COLO668 (cell line): Measurements from ENCODE around the gene DOC2B.
"Not testable (repeated sequence)": the region's sequence is repeated elsewhere in the genome, so short reads cannot be mapped to it uniquely, and the experiment has no call there.

ENCODE experiments used
- DNase-seq: peaks from one replicate; lab custom pipeline; 2025; ENCODE audit not compliant: unreplicated experiment; lab: John Stamatoyannopoulos, UW

DOC2B gene

GRCh38 chr17:213286-214105 lies 32.0 kb upstream of the DOC2B start:
- no peak for DNase-seq

- no peak for DNase-seq
Measured at GRCh38 chr17:210402-210801, 29.0 kb upstream of the DOC2B start.

- no peak for DNase-seq
Measured at GRCh38 chr17:208429-208828, 27.0 kb upstream of the DOC2B start.

DNA sequence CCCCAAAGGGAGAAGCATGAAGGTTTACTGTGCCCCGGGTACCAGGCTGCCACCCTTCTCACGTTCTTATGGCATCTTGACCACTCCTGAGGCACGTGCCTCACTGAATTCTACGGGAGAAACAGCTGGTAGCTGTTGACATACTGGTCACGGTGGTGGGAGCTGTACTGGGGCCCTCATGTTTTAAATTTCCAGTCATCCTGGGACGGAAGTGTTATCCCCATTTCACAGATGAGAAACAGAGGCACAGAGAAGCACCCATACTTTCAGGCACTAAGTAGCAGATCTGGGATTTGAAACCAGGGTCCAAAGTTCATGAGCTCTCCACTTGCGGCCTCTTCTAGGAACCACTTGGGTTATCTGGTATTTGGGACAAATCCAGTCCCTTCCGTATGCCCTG lies 26.3 kb upstream of the DOC2B start:
- no peak for DNase-seq

- DNase-seq: no peak
Measured at GRCh38 chr17:206941-207560, 25.6 kb upstream of the DOC2B start.

GRCh38 chr17:206484-206883 lies 25.0 kb upstream of the DOC2B start:
- not testable (repeated sequence) for DNase-seq

DNA sequence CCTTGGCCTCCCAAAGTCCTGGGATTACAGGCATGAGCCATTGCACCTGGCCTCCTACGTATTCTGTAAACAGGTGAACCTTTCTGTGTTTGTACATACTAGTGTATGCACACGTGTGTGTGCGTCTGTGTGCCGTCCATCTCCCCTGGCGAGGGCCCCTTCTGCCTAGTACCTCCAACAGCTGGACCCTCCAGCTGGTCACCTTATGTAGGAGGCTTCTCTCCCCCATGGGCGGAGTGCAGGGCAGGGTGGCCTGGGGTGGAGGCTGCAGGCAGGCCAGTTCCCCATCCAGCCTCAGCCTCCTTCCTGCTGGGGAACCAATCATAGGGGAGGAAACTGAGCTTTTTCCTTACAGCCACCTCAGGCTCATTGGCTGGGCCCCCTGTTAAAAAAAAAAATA lies 24.4 kb upstream of the DOC2B start:
- DNase-seq: no peak

DNA sequence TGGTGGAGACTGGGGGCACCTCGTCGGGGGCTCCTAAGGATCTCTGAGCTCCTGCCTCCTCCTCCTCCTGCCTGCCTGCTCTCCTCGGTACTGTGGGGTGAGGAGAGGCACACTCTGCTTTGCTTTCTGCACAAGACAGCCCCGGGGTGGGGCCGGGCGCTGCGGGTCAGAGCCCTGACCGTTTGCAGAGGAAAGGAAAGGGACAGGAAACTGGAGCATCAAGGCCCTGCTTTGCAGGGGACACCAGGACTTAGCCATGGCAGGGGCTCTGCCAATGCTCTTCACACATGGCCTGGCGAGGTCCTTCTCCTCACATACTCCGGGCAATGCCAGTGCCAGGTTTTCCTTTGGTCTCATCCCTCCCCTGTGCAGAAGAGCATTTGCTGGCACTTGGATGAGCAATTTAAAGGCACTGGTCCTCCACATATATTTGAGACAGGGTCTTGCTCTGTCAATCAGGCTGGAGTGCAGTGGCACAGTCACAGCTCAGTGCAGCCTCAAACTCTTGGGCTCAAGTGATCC lies 23.8 kb upstream of the DOC2B start:
- DNase-seq: no peak

DNA sequence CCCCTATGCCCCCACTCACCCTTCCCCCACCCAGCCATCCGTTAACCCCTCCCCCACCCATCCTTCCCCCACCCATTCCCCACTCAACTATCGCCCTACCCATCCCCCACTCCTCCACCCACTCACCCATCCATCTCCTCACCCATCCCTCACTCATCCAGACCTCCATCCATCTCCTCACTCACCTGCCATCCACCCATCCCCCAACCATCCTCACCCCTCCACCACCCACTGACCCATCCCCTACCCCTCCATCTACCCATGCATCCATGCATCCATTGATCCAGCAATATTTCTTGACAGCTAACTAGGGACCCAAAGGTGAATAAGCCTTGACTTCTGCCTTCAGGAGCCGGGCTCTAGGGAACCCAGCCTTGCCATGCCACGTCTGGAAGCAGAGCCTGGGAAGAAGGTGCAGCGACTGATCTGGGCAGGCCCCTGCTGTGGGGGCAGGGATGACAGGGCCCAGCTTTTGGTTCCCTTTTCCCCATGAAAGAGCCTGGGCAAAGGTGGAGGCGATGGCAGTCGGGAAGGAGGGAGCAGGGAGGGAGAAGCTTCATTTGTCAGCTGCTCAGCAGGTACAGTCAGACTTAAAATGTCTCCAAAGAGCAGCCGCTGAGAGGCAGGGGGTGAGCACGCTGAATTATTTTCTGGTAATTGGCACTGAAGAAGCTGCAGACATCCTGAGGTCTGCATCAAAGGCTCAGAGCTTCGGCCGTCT lies 23.1 kb upstream of the DOC2B start:
- no peak for DNase-seq

DNA sequence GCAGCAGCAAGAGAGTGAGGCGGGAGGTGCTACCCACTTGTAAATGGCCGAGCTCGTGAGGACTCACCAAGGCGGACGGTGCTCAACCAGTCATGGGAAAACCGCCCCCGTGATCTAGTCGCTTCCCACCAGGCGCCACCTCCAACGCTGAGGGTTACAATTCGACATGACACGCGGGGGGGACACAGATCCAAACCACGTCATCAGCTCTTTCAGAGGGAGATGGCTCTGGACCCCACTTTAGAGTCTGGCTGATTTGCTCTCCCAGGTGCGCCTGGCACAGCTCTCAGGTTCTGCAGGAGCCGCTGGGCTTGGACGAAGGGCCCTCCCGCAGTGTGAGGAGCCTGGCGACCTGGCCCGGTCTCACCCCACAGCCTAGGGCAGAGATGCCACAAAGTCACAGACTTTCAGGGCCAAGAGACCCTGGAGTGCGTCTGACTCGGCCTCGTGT lies 21.1 kb upstream of the DOC2B start:
- no peak for DNase-seq

DNA sequence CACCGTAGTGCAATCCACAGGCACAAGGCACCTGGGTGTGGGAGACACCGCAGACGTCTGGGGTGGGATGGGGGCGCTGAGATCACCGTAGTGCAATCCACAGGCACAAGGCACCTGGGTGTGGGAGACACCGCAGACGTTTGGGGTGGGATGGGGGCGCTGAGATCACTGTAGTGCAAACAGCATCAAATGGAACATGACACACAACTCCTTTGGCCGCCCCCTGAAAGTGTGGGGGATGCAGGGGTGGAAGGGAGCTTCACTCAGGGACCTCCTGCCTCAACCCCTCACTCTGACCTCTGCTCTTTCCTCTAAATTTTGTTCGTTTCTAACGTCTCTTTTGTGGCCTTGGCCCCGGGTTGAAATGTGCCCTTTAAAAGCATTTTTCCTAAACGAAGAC lies 20.3 kb upstream of the DOC2B start:
- not testable (repeated sequence) for DNase-seq

- DNase-seq: not testable (repeated sequence)
Measured at GRCh38 chr17:201257-201656, 19.8 kb upstream of the DOC2B start.

GRCh38 chr17:200586-200985 lies 19.1 kb upstream of the DOC2B start:
- no peak for DNase-seq

DNA sequence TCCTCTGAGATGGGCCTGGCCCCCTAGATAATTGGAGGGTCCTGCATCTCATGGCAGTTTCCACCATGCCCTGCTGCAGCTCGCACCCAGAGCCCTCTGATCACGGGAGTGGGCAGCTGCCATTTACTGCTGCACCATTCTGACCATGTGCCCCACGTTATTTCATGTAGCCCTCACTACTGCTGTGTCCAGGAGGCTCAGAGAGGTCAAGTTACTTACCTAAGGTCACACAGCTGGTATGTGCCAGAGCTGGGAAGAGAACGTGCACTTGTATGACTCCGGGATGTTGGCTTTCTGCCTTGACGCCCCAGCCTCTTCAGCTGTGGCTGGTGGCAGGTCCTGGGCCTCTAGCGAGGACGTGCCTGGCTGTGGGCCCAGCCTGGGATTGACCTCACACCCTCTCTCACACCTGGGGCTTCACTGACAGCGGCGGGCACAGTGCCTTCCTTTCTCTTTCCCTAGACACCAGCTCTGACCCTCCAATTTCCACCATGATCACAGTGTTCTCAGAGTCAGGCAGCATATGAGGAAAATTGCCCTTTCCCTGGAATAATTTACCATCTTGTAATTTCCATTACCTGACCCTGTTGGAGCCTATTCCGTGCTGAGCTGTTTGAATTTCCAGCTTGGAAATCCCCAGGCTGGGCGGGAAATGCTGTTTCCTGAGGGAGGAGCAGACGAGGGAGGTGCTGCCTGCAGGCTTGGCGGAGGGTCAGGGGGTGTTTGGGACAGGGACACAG lies 18.5 kb upstream of the DOC2B start:
- no peak for DNase-seq

DNA sequence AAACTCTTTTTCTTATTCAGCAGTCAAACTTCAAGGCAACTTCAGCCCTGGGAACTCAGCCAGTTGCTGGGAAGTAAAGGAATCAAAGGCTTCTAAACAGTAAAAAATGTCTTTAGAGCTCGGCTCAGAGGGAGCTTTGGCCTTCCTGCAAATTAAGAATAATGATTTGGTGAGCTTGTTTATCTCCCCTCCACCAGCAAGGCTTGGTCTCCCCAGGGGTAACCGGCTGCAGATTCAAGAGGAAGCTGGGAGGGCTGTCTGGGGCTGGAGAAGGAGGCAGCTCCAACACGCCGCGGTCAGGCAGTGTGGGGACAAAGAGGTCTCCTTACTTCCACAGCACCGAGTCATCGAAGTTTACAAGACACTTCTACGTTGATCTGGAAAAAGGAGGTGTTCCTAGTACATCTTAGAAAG lies 17.7 kb upstream of the DOC2B start:
- no peak for DNase-seq

DNA sequence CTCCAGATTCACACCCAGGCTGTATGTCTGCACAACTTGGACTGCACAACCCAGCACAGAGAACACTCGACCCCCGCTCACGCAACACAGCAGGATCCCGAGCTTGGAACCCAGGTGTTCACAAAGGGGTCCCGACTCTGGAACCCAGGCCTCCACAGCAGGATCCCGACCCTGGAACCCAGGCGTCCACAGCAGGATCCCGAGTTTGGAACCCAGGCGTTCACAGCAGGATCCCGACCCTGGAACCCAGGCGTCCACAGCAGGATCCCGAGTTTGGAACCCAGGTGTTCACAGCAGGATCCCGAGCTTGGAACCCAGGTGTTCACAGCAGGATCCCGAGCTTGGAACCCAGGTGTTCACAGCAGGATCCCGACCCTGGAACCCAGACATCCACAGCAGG lies 16.8 kb upstream of the DOC2B start:
- DNase-seq: not testable (repeated sequence)

- DNase-seq: no peak
Measured at GRCh38 chr17:197352-197751, 15.9 kb upstream of the DOC2B start.

DNA sequence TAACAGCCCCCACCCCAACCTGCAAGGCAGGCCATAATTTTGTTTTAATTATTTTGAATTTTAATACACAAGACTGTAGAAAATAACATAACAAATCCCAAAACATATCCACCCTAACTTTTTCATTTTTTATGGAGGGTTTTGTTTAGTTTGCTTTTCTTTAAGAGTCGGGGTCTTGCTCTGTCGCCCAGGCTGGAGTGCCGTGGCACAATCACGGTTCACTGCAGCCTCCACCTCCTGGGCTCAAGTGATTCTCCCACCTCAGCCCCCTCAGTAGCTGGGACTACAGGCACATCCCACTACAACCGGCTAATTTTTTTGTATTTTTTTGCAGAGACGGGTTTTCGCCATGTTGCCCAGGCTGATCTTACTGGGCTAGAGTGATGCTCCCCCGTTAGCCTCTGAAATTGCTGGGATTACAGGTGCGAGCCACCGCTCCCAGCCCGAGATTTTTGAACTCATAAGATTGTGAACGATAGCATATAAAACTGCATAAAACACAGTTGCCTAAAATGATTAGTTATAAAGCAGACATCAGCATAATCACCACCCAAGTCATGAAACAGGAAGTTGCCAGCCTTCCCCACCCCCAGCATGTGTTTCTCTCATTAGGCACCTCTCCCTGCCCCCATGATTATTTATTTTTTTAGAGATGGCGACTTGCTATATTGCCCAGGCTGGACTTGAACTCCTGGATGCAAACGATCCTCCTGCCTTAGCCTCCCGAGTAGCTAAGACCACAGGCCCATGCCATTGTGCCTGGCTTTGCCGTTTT lies 13.6 kb upstream of the DOC2B start:
- DNase-seq: no peak

DNA sequence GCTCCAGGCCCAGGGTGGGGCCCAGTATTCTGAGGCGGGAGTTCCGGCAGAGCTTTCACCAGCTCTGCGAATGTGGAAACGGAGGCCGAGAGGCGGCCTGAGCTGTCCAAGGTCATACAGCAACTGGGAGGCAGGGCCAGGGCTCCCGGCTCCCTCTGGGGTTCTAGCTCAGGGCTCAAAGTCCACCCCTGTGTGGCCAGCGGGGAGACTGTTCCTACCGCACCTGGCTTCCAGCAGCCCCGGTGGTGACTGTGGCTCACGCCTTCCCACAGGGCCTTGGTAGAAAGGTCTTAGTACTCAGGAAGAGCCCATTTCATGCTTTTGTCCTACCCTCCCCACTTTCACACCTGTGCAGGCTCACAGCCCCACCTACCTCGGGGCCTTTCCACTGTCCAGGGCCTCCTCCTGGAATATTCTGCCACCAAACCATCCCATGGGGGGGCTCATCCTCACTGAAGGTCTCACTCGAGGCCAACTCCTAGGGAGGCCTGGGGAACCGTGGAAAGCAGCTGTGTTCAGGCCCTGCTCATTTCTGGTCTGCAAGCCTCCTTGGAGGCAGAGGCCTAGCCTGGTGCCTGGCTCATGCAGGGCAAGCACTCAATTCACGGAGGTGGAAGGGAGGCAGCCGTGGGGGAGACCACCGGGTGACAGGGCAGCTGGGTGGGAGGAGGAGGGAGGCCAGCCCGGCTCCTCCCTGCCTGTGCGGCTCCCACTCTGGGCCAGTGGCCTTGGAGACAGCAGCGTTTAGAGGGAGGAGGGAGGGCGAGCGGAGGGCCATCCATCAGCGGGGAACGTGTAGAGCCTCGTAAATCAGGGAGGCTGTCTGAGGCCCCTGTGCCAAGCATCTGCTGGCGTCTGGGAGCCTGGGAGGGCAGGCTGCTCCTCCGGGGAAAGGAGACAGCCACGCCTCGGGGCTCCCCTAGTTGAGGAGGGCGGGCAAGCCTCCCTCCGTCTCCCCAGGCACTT lies 12.7 kb upstream of the DOC2B start:
- DNase-seq: peak; percentile 2
